Measurements from ENCODE around the gene GYS2.

DNA sequence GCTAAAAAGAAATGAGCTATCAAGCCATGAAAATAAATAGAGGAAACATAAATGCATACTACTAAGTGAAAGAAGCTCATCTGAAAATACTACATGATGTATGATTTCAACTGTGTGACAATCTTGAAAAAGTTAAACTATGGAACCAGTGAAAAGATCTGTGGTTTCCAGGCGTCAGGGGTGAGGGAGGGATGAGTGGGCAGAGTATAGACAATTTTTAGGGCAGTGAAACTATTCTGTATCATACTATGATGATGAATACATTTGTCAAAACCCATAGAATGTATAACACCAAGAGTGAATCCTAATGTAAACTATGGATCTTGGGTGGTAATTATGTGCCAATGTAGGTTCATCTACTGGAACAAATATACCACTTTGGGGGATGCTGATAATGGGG, 57.2 kb downstream of the GYS2 start:
- no peak for TF ChIP-seq CTCF (IDR thresholded peaks at IDR 0.05)
- TF ChIP-seq POLR2A (IDR thresholded peaks at IDR 0.05): no peak
- TF ChIP-seq EP300 (IDR thresholded peaks at IDR 0.05): no peak

Measured in tibial nerve (tissue), 4 donors.